T-helper 1 cell (primary cell): ENCODE measurements around the gene MAP7D2.

ENCODE experiments used
- DNase-seq, 5 donors: peaks; one replicate each; pipeline ENCODE4 v3.0.0-alpha.2; 2012 to 2020

The MAP7D2 gene

DNA sequence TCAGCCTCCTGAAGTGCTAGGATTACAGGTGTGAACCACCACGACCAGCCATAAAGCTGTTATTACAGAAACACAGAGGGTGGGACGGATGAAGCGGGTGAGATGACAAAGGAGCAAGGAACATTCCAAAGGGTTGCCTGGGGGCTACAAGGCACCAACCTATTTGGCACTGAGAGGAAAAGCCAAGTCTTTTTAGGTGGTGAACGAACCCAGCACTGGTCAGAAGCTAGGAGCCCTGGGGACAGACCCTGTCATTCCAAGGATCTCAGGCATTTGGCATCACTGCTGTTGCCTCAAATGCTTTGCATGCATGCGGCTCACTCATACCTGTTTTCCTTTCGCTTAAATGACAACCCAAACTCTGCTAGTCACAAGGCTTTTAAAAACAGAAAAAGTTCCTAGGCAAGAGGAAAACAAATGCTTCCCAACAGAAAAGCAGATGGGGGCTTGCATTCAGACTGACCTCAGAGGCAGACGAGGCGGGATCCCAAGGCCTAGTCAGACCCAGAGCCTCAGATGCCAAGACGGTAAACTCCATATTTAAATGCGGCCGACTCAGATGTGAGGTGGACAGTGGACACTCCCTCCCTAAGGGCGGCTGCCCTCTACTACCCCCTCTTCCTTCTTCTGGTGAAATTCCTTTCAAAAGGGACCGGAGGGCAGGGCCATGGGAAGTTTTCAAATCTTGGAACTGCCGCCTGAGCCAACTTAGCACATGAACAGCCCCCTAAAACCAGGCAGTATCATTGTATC is 4.5 kb downstream of the MAP7D2 start:
- no peak for DNase-seq

DNA sequence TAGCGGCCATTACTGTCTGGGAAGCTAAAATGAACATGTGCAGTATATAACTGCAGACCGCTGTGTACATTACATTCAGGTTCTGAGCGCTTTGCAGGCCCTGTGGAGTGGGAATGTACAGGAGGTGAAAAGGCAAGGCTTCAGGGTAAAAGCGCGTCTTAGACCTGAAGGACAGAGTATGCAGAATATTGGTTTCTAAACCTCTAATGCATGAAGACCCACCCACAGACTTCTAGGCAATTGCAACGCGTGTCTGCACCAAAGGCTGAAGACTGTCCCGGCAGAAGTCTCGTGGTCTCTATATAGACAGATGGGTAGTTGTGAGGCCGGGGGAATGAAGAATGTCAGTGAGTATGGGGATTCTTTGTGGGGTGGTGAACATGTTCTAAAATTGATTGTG is 5.4 kb downstream of the MAP7D2 start:
- DNase-seq = no peak

GRCh38 chrX:20101934-20102581 is 14.6 kb downstream of the MAP7D2 start:
- no peak for DNase-seq

- DNase-seq = no peak
These were observed 25.2 kb downstream of the MAP7D2 start for GRCh38 chrX:20091499-20091898.

GRCh38 chrX:20089845-20090244 is 26.9 kb downstream of the MAP7D2 start:
- DNase-seq = no peak

DNA sequence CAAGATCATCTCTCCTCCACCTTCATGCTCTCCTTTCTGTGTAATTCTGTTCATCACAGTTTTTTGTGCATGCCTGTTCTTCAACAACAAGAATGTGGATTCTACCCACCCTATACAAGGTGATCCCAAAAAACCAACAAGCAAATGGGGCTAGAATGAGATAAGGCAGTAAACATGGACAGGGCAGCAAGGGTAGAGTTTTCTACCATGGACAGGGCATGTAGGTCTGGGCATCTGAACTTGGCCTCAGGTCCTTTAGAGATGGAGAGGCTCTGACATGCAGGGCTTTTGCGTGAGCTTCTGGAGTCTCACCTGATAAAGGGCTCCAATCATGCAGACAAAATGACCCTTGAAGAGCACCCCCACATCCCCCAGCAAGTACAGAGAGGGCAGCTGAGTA is 36.4 kb downstream of the MAP7D2 start:
- no peak for DNase-seq

GRCh38 chrX:20071511-20072079 is 45.1 kb downstream of the MAP7D2 start:
- DNase-seq = no peak

DNA sequence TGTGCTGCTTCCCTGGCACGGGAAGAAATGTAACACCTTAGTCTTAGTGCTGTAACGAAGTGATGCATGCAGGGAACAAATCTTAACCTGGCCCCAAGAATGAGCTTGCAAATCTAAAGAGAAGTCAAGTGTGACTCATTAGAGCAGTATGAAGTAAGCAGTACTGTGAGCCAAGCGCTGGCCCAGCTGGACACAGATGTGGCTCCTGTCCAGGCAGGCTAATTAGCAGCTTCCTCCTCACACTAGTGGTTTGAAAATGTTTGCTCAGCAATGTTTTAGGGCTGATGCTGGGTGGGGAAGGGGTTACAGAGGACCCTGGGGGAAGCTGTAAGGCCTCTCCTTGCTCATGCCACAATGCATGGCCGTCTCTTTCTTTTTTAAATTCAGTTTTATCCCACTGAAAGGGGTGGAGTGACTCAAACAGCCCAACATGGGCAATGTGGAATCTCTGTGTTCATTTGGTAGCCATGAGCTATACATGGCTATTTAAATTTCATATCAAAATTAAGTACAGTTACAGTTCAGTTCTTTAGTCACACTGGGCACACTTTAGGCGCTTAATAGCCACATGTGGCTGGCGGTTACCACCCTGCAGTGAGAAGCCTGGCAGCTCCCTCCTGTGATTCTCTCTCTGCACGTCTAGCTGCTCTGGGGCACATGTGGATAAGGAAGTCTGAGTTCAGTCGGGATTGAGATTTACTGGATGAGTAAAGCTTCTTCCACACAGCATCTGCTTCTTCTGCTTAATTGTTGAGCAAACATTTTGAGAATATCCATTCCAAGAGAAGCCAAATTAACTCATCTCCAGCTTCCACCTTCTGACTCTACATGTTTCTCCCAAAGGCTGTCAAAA is 48.8 kb downstream of the MAP7D2 start:
- no peak for DNase-seq

GRCh38 chrX:20066968-20067708 is 49.6 kb downstream of the MAP7D2 start:
- DNase-seq = peak in 2 of 5 donors; percentile 1 to 39

GRCh38 chrX:20063716-20064351 is 52.9 kb downstream of the MAP7D2 start:
- no peak for DNase-seq

GRCh38 chrX:20063153-20063552 is 53.6 kb downstream of the MAP7D2 start:
- DNase-seq = no peak

DNA sequence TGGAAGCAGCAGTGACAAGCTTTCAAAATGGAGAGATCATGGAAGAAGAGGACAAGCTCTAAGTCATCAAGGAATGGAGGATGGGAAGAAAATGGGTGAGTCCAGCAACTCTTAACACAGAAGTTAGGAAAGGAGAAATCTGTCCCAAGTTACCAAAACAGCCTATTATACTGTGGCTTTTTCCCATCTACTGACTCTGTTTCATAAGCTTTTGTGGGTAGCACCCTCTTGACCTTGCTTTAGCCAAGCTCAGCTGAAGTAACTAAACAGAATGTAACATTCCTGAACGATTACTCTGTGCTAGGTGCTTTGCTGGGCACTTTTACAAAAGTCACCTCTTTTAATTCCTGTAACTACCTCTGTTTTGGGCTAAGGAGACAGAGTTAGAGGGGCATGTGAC is 54.9 kb downstream of the MAP7D2 start:
- DNase-seq = no peak

DNA sequence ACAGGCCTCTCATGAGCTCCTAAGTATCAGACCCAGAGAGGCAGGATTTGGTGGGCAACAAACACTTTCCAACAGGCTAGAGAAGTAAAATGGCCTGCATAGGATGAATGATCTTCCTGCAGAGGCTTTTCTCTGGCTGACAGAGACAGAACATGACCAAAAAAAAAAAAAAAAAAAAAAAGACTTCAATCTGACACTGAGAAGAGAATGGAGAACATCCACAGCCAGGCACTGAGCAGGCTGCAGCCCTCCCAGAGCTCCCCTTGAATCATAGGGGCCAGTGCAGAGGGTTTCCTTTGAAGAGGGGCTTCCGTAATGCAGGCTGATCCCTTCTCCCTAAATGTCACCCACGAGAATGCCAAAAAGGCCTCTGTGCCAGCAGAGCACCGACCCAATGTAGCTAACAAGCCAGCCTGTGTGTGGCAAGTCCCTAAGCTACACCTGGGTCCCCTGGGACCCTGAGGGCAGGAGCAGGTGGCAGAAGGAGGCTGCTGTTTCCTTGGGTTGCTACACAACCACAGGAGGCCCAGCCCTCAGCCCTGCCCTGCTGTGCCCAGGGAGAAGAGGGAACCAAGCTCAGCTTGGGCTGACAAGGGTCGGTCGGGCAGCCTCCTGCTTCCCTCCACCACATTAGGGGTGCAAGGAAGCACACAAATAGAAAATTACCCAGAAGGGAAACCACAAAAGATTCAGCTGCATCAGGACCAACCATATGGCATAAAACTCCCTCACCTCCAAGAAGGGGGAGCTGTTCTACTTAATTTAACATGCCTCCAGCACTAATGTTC is 55.6 kb downstream of the MAP7D2 start:
- DNase-seq = no peak

- no peak for DNase-seq
These were observed 57.1 kb downstream of the MAP7D2 start for GRCh38 chrX:20059467-20060128.

- no peak for DNase-seq
These were observed 59.2 kb downstream of the MAP7D2 start for GRCh38 chrX:20057479-20057878.

- no peak for DNase-seq
These were observed 60.0 kb downstream of the MAP7D2 start for GRCh38 chrX:20056704-20057103.

DNA sequence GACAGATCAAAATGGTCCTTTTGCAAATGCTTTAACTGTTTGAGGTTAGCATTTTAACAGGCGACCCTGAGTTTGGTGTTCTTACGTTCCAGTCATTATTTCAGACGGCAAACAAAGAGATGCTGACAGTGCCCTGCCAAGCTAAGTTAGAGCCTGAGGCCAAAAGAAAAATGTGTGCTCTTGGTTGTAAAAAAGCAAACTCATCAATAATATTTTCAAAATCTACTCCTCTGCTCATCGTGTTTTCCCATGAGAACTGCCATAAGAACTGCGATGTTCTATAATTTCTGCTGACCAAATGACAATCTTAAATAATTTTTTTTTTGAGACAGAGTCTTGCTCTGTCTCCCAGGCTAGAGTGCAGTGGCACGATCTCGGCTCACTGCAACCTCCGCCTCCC is 63.2 kb downstream of the MAP7D2 start:
- DNase-seq = no peak

DNA sequence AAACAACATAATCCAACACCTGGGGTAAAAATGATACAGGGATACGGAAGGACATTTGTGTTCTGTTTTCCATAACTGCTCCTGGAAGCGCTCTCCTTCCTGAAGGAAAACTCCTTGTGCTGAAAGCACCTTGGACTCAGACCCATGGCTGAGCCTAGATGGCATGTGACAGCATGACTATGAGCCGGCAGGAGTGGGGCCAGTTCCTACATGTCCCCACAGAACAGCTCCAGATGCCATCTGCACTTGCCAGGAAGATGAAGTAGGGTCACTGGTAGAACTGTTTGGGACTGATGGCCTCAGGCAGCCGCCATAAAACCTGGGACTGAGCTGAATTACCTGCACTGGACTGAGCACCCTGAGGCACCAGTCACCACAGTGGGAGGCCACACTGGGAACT is 69.8 kb downstream of the MAP7D2 start:
- no peak for DNase-seq

- DNase-seq = no peak
These were observed 70.5 kb downstream of the MAP7D2 start for GRCh38 chrX:20046223-20046622.

DNA sequence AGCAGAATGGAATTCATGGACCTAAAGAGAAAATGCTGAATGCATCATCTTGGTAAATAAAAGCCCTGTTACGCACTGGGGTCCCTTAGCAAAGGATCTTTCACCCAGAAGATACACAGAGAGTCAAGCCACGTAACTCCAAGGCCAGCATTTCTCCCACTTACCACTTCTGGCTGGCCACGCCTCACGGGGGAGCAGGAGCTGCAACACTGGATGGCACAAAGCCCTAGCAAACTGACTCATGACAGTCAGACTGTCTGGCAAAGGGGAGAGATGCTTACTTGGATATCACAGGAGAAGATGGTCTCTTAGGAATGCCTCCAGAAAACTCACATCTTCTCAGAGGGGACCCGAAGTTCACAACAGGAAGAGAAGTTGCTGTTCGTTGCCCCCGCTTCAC is 74.5 kb downstream of the MAP7D2 start:
- no peak for DNase-seq

DNA sequence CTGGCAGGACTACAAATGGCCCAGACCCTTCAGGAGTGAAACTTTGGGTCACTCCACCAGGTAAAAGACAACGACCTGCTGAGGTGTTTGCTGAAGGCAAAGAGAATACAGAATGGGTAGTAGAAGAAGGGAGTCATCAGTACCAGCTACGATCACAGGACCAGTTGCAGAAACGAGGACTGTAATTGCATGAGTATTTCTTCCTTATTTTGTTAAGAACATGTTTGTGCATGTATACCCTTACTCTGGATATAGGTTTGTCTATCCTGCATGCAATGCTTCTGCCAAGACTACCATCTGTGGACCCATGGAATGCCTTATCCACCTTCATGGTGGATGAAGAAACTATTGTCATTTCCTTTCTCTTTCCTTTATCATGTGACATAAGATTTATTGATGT is 77.7 kb downstream of the MAP7D2 start:
- no peak for DNase-seq
